Peyer's patch (tissue), 4 donors: ENCODE results near the gene KRTAP1-1.

Experiments used
- POLR2A ChIP-seq, 2 donors: fragments of 450-650 bp; IDR thresholded peaks; one replicate each; pipeline ENCODE4 v1.5.1; 2017; ENCODE audit warnings: antibody characterized with exemption in 2 of 2, mild to moderate bottlenecking in 2 of 2, moderate library complexity in 2 of 2
- TF ChIP-seq, protein P1 (sequence below), 6 experiments: fragments of 450-650 bp in 4 of 6; fragments of 200-600 bp in 2 of 6; sonication (generic) in 1 of 6; IDR thresholded peaks; one replicate each; pipeline ENCODE4 v1.5.1; 2017 to 2019; ENCODE audit warnings: antibody characterized with exemption in 6 of 6, mild to moderate bottlenecking in 3 of 6, moderate library complexity in 1 of 6

GRCh38 chr17:40997361-40997760 lies 43.9 kb downstream of the KRTAP1-1 start:
- TF ChIP-seq, protein P1, sequence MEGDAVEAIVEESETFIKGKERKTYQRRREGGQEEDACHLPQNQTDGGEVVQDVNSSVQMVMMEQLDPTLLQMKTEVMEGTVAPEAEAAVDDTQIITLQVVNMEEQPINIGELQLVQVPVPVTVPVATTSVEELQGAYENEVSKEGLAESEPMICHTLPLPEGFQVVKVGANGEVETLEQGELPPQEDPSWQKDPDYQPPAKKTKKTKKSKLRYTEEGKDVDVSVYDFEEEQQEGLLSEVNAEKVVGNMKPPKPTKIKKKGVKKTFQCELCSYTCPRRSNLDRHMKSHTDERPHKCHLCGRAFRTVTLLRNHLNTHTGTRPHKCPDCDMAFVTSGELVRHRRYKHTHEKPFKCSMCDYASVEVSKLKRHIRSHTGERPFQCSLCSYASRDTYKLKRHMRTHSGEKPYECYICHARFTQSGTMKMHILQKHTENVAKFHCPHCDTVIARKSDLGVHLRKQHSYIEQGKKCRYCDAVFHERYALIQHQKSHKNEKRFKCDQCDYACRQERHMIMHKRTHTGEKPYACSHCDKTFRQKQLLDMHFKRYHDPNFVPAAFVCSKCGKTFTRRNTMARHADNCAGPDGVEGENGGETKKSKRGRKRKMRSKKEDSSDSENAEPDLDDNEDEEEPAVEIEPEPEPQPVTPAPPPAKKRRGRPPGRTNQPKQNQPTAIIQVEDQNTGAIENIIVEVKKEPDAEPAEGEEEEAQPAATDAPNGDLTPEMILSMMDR (IDR thresholded peaks at IDR 0.05), result no peak
- no peak for TF ChIP-seq POLR2A (IDR thresholded peaks at IDR 0.05)
